ENCODE results near the gene MPI. TPM values are rescaled to one million over a fixed set of nuclear protein-coding genes. Genes with fewer than 3 reads are reported as not detected.
"Not testable (repeated sequence)": the region's sequence is repeated elsewhere in the genome, so short reads cannot be mapped to it uniquely, and the experiment has no call there.

Gene MPI
- total RNA-seq, 6 experiments from 2014 or later: 23.5 to 69.7 (median 40.8) TPM

DNA sequence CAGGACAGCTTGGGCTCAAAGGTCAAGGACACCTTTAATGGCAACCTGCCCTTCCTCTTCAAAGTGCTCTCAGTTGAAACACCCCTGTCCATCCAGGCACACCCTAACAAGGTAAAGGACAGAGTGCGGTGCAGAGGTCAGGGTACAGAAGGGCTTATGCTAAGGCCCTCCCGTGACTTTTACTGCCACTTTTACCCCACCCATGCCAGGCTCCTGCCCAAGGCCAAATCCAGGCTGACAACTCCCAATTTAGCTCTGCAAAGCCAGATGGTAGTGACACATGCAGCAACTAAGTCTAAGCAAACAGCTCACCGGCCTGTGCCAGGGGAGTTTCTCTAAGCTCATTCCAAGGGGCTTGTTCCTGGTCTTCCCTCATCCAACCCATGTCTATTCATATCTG is 1.6 kb downstream of the MPI start:
- Histone ChIP-seq H3K4me3 (no peak overlapping the region), H3K27me3 (no peaks in the 10 kb centered on the region), H3K27ac (peak overlapping the region in 2 of 3 donors; percentile 3 to 74), H3K9me3 (no peaks in the 10 kb centered on the region), H3K4me1 (peaks cover 0 to 29% (median 8%) of the 10 kb centered on the region in 4 donors), H3K36me3 (peaks cover 0 to 2% (median 0%) of the 10 kb centered on the region in 4 donors)
- intact Hi-C loops (cut with DNase I): no loop called here
- DNase-seq (peak; percentile 40 to 83 (median 77)), ATAC-seq (peak; percentile 31 to 70 (median 41))
- TF ChIP-seq CTCF (IDR thresholded peaks at IDR 0.05) (no peak), POLR2A (IDR thresholded peaks at IDR 0.05) (no peak)
- 24% methylated on average over 2 of the region's 3 CpGs for WGBS (ENCODE audit: insufficient coverage, low coverage, low lambda C conversion rate, missing lambda C conversion rate)

DNA sequence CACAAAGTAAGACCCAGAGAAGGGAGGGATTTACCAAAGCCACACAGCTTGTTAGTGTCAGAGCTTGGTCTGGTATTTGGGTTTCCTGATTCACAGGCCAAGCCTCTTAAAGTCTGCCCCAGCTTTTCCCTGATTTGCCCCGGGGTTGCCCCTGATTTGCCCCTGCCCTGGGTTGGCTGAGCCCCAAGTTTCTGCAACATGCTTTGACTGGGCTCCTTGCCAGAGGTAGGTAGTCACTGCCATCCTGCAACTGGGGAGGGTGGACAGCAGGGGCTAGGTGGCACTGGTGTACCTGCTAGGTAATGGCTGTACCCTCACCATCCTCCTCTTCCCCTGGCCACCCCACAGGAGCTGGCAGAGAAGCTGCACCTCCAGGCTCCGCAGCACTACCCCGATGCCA is 2.5 kb downstream of the MPI start:
- H3K4me1 ChIP-seq: peaks cover 0 to 29% (median 8%) of the 10 kb centered on the region in 4 donors
- H3K4me3 ChIP-seq: no peak overlapping the region
- ATAC-seq (peak; percentile 55 to 70 (median 61)), DNase-seq (peak; percentile 82 to 88 (median 85))
- WGBS (ENCODE audit: insufficient coverage, low coverage, low lambda C conversion rate, missing lambda C conversion rate): 30% methylated on average over 3 of the region's 3 CpGs
- H3K36me3 ChIP-seq: peaks cover 0 to 8% (median 0%) of the 10 kb centered on the region in 4 donors
- H3K27ac ChIP-seq: peak overlapping the region in 2 of 3 donors; percentile 3 to 74
- intact Hi-C loops (cut with DNase I): no loop called here
- TF ChIP-seq POLR2A (IDR thresholded peaks at IDR 0.05): no peak
- TF ChIP-seq CTCF (IDR thresholded peaks at IDR 0.05): peak in 2 of 4 donors; percentile 15 to 17
- H3K27me3 ChIP-seq: no peaks in the 10 kb centered on the region
- H3K9me3 ChIP-seq: no peaks in the 10 kb centered on the region

GRCh38 chr15:74892931-74893330 is 3.1 kb downstream of the MPI start:
- H3K9me3 ChIP-seq: no peaks in the 10 kb centered on the region
- ATAC-seq (no peak), DNase-seq (no peak)
- no peaks in the 10 kb centered on the region for H3K27me3 ChIP-seq
- no CpG with 5 or more reads among the region's 2 CpGs for WGBS (ENCODE audit: insufficient coverage, low coverage, low lambda C conversion rate, missing lambda C conversion rate)
- H3K36me3 ChIP-seq: peaks cover 0 to 11% (median 0%) of the 10 kb centered on the region in 4 donors
- peak overlapping the region in 1 of 3 donors; percentile 74 for H3K27ac ChIP-seq
- H3K4me3 ChIP-seq: no peak overlapping the region
- TF ChIP-seq CTCF (IDR thresholded peaks at IDR 0.05) (no peak), POLR2A (IDR thresholded peaks at IDR 0.05) (no peak)
- intact Hi-C loops (cut with DNase I): no loop called here
- peaks cover 0 to 29% (median 8%) of the 10 kb centered on the region in 4 donors for H3K4me1 ChIP-seq

DNA sequence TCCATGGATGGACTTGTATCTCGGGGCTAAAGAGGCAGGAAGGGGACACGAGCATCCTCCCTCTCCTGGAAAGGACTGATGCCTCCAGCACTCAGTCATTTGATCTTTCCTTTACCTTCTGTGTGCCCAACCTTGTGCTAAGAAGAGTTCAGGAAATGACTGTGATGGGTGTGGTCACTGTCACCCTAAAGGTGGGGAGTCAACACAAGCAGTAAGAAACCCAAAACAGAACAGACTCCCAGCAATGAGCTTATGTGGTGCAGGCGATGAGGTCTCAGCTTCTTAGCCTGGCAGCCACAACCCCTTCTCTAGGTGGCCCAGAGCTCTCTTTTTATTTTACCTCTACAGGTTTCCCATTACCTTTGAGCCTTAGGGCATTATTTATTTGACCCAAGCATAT is 3.8 kb downstream of the MPI start:
- Histone ChIP-seq H3K27ac (no peak overlapping the region), H3K36me3 (peaks cover 0 to 11% (median 0%) of the 10 kb centered on the region in 4 donors), H3K4me1 (peaks cover 0 to 29% (median 8%) of the 10 kb centered on the region in 4 donors), H3K4me3 (no peak overlapping the region), H3K9me3 (no peaks in the 10 kb centered on the region), H3K27me3 (no peaks in the 10 kb centered on the region)
- ATAC-seq: no peak
- intact Hi-C loops (cut with DNase I): no loop called here
- 82% methylated on average over 2 of the region's 3 CpGs for WGBS (ENCODE audit: insufficient coverage, low coverage, low lambda C conversion rate, missing lambda C conversion rate)
- no peak for TF ChIP-seq CTCF (IDR thresholded peaks at IDR 0.05)
- no peak for TF ChIP-seq POLR2A (IDR thresholded peaks at IDR 0.05)
- no peak for DNase-seq

DNA sequence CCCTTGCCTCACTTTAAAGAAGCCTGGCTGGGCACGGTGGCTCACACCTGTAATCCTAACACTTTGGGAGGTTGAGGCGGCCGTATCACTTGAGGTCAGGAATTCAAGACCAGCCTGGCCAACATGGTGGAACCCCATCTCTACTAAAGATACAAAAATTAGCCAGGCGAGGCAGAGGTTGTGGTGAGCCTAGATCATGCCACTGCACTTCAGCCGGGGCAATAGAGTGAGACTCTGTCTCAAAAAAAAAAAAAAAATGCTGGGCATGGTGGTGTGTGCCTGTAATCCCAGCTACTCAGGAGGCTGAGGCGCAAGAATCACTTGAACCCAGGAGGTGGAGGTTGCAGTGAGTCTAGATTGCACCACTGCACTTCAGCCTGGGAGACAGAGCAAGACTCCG is 4.5 kb downstream of the MPI start:
- WGBS (ENCODE audit: insufficient coverage, low coverage, low lambda C conversion rate, missing lambda C conversion rate): 89% methylated on average over 3 of the region's 7 CpGs
- intact Hi-C loops (cut with DNase I); DNase-seq; H3K9me3 ChIP-seq; H3K27ac ChIP-seq; H3K4me3 ChIP-seq; ATAC-seq; H3K27me3 ChIP-seq: not testable (repeated sequence)
- Histone ChIP-seq H3K36me3 (peaks cover 0 to 11% (median 0%) of the 10 kb centered on the region in 4 donors), H3K4me1 (peaks cover 0 to 29% (median 8%) of the 10 kb centered on the region in 4 donors)

Data from right lobe of liver (tissue), 6 donors.